ENCODE measurements around the gene PROB1. TPM values are rescaled to one million over a fixed set of nuclear protein-coding genes. Genes with fewer than 3 reads are reported as not detected.

Gene PROB1
- total RNA-seq, 1 experiment from 2014 or later: 3.4 TPM

DNA sequence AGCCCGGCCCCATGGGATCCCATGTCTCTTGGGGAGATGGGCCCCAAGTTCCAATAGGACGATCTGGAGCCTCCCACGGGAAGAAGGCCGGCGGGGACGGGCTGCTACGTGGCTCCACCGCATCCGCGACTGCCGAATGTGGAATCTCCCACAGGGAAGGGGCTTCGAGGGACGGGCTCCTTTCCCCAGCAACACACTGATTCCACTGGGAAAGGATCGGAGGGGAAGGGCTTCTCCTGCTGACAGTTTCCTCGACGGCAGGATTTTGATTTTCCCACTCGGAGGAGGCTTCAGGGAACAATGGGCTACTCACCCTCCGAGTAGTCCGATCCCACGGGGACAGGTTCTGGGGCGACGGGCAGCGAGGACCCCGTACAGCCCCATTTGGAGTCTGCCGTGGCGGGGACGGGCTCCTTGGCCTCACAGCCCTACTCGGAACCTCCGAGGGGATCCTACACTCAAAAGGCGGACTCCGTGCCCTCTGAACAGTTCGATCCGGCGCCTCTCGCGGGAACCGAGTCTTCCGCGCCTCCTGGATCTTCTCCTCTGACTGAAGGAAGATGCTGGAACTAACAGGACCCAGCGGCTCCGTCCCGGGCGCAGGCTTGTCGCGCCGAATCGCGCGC lies 1.3 kb downstream of the PROB1 start:
- Histone ChIP-seq H2BK12ac (ENCODE audit: insufficient read length, low read depth, low read length) (no peak overlapping the region), H3K79me1 (ENCODE audit: insufficient read depth, low read depth, low read length, poor library complexity, severe bottlenecking) (no peaks in the 10 kb centered on the region), H3K18ac (ENCODE audit: insufficient read length, low read depth, low read length) (no peak overlapping the region), H3K9ac (ENCODE audit: extremely low read depth, insufficient read length, low read length) (no peak overlapping the region), H3K27me3 (ENCODE audit: insufficient read depth, low read length) (peaks cover 8% of the 10 kb centered on the region), H4K91ac (ENCODE audit: insufficient read length, low read depth, low read length) (no peak overlapping the region), H2BK15ac (ENCODE audit: low read depth, low read length) (no peak overlapping the region), H3K4me1 (ENCODE audit: insufficient read depth, low read length) (peaks cover 4% of the 10 kb centered on the region; the same call in 1 of the 2 replicates), H4K20me1 (ENCODE audit: control insufficient read depth, insufficient read depth, insufficient read length) (peaks cover 2% of the 10 kb centered on the region), H3K23ac (ENCODE audit: insufficient read length, low read depth, low read length) (no peak overlapping the region), H2BK5ac (ENCODE audit: insufficient read length, low read length) (no peak overlapping the region), H4K5ac (ENCODE audit: insufficient read length, low read depth, low read length) (no peak overlapping the region), H3K23me2 (ENCODE audit: insufficient read length, low read depth, low read length, poor library complexity, severe bottlenecking) (peaks cover 22% of the 10 kb centered on the region), H3K4ac (ENCODE audit: low read depth, low read length) (no peak overlapping the region), H4K8ac (replicated peaks; ENCODE audit: insufficient read length, low read depth, low read length) (no peak overlapping the region), H3K27ac (ENCODE audit: insufficient read length, low read depth, low read length) (no peak overlapping the region), H2AK5ac (ENCODE audit: insufficient read length, low read length) (no peak overlapping the region), H3K79me2 (ENCODE audit: insufficient read depth, low read length) (no peaks in the 10 kb centered on the region), H3K56ac (ENCODE audit: insufficient read length, low read depth, low read length) (no peak overlapping the region), H3K9me3 (ENCODE audit: control insufficient read depth, low read depth, low read length) (no peaks in the 10 kb centered on the region), H2BK120ac (ENCODE audit: low read depth, low read length, poor library complexity, severe bottlenecking) (no peak overlapping the region), H3K14ac (ENCODE audit: insufficient read depth, low read length) (peak overlapping the region; percentile 38; the same call in 1 of the 2 replicates), H2AFZ (ENCODE audit: low read length) (no peak overlapping the region), H3K4me2 (ENCODE audit: insufficient read depth, insufficient read length, low read length) (peak overlapping the region; percentile 85), H3T11ph (ENCODE audit: low read length) (no peak overlapping the region), H2BK20ac (ENCODE audit: low read depth, low read length, poor library complexity, severe bottlenecking) (no peak overlapping the region)
- no CpG with 5 or more reads among the region's 49 CpGs for WGBS (ENCODE audit: extremely low coverage, insufficient read length, low lambda C conversion rate)
- H3K27me3 Mint-ChIP-seq (ENCODE audit: low read depth): peaks cover 31% of the 10 kb centered on the region
- H3K4me1 Mint-ChIP-seq: peaks cover 19 to 45% of the 10 kb centered on the region in 2 experiments
- no peak for DNase-seq
- TF ChIP-seq, protein P1, sequence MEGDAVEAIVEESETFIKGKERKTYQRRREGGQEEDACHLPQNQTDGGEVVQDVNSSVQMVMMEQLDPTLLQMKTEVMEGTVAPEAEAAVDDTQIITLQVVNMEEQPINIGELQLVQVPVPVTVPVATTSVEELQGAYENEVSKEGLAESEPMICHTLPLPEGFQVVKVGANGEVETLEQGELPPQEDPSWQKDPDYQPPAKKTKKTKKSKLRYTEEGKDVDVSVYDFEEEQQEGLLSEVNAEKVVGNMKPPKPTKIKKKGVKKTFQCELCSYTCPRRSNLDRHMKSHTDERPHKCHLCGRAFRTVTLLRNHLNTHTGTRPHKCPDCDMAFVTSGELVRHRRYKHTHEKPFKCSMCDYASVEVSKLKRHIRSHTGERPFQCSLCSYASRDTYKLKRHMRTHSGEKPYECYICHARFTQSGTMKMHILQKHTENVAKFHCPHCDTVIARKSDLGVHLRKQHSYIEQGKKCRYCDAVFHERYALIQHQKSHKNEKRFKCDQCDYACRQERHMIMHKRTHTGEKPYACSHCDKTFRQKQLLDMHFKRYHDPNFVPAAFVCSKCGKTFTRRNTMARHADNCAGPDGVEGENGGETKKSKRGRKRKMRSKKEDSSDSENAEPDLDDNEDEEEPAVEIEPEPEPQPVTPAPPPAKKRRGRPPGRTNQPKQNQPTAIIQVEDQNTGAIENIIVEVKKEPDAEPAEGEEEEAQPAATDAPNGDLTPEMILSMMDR (conservative IDR thresholded peaks at IDR 0.05): no peak
- no peak overlapping the region for H3K27ac Mint-ChIP-seq
- H3K4me3 Mint-ChIP-seq: peak overlapping the region; percentile 79 to 88
- H3K36me3 Mint-ChIP-seq (ENCODE audit: insufficient read depth in 1 of 3, low read depth in 3 of 3): peaks cover 0 to 6% (median 0%) of the 10 kb centered on the region in 3 experiments; a peak in 5 of 7 replicates
- no peaks in the 10 kb centered on the region for H3K9me3 Mint-ChIP-seq
